COR-L47 (cell line): ENCODE data around the gene NUDT19.
"Not testable (repeated sequence)": the region's sequence is repeated elsewhere in the genome, so short reads cannot be mapped to it uniquely, and the experiment has no call there.

Source experiments
- DNase-seq: peaks from one replicate; lab custom pipeline; 2025; lab: John Stamatoyannopoulos, UW

The NUDT19 gene

DNA sequence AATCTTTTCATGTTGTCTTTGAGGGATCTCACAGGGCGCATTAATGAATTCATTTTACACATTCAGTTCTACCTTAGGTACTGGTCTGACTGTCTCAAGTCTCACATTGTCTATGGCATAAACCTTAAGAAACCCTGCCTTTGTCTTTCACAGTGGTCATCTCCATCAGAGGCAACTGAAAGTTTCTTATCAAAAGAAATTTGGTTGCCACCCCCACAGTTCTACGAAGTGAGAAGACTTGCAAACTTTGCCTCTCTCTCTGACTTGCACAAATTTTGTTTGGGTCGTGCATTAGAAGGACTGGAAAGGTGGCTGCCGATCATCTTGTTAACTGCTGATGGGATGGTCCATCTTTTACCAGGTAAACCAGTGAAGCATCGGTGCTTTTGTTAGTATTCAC, 17.4 kb downstream of the NUDT19 start:
- no peak for DNase-seq

DNA sequence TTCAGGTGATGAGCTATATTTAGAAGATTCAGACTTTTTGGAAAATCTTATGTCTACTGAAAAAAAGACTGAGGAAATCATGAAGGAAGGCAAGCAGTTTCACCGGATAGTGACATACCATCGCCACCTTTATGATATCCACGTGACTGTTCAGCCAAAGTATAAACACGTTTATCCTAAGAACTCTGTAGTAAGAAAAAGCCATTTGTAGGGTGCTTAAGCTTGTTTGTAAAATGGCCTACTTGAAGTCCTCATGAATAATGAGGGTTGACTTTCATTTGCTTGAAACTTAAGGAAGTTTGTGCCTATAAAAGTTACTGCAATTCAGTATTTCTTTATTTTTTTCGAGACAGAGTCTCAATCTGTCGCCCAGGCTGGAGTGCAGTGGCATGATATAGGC, 20.1 kb downstream of the NUDT19 start:
- DNase-seq, result no peak

DNA sequence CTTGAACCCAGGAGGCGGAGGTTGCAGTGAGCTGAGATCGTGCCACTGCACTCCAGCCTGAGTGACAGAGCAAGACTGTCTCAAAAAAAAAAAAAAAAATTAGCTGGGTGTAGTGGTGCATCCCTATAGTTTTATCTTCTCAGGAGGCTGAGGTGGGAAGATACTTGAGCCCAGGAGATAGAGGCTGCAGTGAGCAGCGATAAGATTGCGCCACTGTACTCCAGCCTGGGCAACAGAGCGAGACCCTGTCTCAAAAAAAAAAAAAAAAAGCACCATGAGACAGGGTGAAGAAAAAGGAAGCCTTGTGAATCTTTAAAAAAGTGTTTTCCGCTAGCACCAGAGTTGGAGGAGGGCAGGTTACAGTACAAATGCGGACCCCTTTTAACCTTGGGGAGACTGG, 24.6 kb downstream of the NUDT19 start:
- not testable (repeated sequence) for DNase-seq

DNA sequence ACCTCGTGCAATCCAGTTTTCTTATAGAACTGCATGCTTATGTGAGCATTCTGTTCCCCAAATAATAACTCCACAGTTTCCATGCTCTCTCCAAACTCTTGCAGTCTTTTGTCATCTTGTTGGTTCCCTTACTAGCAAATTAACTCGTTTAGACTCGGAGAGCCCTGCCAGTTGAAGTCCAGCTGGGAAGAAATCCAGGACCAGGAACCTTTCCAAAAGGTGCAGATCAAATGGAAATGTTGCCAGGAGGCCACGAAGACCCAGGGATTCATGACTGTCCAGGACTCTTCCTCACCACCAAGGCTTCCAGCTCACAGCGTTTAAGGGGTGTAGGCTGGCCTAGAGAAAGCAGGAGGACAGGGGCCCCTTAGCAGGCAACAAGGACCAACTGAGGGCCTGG, 25.9 kb downstream of the NUDT19 start:
- no peak for DNase-seq

DNA sequence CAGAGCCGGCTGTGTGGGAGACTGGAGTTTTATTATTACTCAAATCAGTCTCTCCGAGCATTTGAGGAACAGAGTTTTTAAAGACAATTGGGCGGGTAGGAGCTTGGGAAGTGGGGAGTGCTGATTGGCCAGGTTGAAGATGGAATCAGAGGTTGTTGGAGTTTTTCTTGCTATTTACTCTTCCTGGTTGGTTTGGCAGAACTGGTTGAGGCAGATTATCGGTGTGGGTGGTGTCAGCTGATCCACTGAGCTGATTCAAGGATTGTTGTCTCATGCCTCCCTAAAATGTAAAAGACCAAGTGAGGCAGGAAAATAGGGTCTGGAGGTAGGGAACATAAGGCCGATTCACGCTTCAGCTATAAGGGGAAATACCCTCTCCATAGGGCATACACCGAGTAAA, 26.7 kb downstream of the NUDT19 start:
- no peak for DNase-seq

DNA sequence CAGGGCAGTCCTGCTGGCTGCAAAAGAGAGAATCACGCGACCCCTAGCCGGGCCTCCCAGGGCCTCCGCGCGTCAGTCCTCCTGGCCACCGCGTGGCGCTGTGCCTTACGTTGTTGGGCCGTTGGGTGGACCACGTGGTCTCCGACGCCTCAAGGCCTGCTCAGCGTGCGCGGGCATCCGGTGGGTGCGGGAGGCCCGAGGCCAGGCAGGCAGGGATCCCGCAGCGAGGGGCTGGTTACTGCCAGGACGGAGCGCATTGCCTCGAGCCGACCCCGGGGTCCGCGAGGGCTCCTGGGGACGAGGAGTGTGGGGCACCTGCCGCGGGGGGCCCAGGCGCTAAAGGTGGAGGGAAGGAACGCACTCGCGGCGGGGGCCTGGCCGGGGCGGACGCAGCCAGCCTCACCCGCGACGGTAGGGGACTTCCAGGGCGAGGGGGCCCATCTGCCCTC, 28.0 kb downstream of the NUDT19 start, which contains the start of gene TDRD12:
TSS of gene TDRD12 (plus strand) at position 157 of the 449 bp plus-strand sequence. CDS start 306 bp downstream, outside the sequence.
- no peak for DNase-seq

DNA sequence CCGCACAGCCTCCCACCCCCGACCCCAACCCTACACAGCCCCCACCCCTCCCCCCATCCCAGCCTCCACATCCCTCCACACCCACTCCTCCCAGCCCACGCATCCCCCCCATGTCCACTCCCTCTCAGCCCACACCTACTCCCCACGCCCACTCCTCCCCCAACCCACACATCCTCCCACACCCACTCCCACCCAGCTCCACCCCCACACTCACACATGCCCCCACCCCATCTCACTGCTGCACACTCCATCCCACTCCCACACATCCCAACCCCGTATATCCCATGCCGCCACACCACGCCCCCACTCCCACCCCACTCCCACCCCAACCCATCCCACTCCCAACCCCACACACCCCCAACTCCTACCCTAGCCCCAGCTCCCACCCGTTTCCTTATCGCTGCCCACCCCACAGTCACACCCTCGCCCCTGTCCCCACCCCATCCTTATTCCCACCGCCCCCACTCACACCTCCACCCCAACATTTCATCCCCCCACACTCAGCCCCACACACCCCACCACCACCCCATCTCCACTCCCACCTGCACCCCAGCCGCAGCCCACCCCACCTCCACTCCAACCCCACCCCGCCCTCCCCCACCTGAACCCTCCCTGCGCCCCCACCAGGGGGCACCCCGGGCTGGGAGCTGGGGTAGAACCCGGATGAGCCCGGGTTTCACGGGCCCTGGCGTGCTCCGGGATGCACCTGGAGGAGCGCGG, 28.8 kb downstream of the NUDT19 start:
- no peak for DNase-seq

DNA sequence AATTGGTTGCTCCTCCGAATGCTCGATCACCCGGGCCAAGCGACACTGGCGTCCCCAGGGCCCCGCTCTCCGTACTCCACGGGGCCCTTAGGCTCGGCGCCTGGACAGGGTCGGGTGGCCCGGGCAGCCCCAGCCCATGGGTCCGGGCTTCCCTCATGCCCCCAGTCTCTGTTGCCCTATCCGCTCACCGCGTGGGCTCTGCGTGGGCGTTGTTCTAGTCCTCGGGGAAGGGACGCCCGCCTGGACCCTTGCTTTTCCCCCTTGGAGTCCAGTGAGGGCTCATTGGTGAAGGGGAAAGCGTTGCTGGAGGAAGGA, 29.3 kb downstream of the NUDT19 start:
- no peak for DNase-seq

DNA sequence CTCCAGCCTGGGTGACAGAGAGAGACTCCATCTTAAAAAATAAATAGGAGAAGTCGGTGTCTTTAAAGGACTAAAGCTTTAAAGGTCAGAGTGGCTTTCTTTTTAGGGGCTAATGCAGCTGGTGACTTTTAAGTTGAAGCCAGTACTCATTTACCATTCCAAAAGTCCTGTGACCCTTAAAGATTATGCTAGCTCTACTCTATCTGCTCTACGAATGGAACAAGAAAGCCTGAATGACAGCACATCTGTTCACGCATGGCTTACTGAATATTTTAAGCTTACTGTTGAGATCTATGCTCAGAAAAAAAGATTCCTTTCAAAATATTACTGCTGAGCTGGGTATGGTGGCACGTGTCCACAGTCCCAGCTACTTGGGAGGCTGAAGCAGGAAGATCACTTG, 44.3 kb downstream of the NUDT19 start:
- DNase-seq, result no peak

DNA sequence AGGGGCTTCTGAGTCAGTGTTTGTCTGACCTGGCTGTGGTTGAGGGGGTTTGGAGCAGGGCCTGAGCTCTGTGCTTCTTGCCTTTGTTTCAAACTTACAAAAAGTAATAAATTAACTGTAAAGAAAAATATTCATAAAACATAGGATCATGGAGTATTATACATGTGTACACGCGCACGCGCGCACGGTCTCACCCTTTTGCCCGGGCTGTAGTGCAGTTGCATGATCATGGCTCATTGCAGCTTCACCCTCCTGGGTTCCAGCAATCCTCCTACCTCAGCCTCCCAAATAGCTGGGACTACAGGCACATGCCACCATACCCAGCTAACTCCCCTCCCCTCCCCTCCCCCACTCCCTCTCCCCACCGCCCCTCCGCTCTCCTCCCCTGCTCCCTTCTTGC, 51.4 kb downstream of the NUDT19 start:
- no peak for DNase-seq

DNA sequence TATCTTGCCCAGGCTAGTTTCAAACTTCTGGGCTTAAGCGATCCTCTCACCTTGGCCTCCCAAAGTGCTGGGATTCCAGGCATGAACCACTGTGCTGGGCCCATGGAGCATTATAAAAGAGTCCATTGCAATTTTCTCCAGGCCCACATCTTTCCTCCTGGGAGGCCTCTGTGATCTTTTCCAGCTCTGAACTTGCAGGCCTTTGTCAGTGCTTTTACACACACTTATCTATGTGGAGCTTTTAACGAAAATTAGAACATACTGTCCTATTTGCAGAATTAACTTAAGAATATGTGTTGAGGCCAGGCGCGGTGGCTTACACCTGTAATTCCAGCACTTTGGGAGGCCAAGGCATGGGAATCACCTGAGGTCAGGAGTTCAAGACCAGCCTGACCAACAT, 51.8 kb downstream of the NUDT19 start:
- DNase-seq, result no peak

DNA sequence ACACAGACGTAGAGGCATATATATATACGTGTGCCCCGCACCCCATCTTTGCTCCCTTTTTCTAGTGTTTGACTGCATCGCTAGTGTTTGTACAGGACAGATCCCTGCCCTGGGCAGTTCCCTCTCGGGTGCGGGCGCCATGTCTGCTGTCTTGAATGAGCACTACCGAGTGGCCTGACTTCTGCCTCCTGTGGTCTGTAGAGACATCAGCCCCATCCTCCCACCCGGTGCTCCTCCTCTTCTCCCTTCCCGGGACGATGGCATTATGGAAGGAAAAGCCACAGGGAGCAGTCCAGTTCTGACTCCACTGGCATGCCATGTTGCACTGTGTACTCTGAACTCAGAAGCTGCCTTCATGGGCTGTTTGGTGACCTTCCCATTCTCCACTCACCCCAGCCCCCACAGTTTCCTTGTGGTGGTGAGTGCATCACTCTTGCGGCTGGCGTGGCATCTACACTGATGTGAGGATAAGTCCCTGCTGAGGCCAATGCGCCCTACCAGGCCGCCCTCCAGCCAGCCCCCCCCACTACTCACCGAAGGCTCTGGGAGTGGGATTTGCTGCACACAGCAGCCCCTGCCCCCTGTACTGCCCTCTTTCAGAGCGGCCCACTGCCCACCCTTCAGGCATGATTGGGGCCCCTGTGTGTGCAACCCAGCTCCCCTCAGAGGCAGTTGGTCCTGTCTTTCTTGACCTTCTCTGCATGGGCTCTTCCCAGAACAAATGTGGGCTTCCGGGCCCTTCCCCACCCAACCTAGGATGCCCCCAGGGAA, 53.1 kb downstream of the NUDT19 start:
- DNase-seq, result no peak

DNA sequence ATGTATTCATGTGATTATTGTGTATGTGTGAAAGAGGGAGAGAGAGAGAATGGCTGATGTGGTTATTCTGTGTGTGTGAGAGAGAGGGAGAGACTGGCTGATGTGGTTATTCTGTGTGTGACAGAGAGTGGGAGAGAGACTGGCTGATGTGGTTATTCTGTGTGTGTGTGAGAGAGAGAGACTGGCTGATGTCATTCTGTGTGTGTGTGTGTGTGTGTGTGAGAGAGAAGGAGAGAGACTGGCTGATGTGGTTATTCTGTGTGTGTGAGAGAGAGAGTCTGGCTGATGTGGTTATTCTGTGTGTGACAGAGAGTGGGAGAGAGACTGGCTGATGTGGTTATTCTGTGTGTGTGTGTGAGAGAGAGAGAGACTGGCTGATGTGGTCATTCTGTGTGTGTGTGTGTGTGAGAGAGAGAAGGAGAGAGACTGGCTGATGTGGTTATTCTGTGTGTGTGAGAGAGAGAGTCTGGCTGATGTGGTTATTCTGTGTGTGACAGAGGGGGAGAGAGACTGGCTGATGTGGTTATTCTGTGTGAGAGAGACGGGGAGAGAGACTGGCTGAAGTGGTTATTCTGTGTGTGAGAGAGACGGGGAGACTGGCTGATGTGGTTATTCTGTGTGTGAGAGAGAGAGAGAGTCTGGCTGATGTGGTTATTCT, 54.1 kb downstream of the NUDT19 start:
- not testable (repeated sequence) for DNase-seq

DNA sequence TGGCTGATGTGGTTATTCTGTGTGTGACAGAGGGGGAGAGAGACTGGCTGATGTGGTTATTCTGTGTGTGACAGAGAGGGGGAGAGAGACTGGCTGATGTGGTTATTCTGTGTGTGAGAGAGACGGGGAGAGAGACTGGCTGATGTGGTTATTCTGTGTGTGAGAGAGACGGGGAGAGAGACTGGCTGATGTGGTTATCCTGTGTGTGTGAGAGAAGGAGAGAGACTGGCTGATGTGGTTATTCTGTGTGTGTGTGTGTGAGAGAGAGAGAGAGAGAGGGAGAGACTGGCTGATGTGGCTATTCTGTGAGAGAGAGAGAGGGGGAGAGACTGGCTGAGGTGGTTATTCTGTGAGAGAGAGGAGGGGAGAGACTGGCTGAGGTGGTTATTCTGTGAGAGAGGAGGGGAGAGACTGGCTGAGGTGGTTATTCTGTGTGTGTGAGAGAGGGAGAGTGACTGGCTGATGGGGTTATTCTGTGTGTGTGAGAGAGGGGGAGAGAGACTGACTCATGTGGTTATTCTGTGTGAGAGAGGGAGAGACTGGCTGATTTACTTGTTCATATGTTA, 55.1 kb downstream of the NUDT19 start:
- DNase-seq, result not testable (repeated sequence)

DNA sequence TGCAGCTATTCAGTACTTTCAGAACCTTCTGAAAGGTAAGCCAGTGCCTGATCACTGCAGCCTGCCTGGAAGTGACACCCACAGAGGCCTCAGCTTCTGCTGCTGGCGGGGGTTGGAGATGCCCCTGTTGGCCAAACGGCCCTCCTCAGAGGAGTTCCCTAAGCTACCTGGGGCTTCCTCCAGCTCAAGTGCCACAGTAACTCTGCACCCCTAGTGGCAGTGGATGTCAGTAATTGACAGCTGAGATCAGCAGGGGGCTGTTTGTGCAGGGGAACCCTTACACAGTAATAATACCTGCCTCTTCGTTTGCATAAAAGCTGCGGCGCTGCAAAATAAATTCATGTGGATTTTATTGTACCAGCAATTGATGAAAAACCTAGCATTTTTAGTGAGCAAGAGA, 56.9 kb downstream of the NUDT19 start:
- DNase-seq, result peak; percentile 12

DNA sequence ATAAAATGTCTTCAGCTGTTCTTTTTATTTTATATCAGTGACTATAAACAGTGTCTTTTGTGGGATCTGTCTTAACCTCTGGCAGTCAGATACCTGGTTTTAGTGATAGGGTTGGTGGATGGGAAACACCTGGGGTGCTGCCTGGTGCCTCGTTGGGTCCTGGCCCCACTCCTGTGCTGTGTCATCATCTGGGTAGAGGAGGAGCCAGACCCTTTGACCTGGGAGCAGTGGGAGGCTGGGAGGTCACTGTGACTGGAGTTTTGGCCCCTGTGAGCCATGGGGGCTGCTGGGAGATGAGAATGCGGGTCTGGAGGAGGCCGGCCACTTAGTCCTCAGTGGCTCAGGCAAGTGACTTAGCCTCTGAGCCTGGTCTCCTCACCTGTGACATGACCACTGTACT, 57.3 kb downstream of the NUDT19 start:
- DNase-seq, result no peak

DNA sequence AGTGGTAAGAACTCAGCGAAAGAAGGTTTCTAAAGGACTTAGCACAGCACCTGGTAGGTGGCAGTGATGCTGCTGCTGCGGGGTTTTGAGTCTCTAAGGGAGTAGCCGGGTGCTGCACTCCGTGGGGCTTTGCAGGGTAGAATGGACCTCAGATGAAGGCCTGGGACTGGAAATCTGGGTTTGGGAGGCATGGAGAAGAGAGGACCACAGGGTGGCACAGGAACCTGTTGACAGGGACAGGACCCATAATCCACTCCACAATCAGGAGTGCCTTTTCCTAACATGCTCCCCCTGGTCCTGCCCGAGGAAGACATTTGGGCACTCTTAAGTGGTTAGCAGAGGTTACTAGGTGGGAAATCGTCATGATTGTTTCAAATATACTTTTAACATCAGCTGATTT, 57.7 kb downstream of the NUDT19 start:
- DNase-seq, result no peak

DNA sequence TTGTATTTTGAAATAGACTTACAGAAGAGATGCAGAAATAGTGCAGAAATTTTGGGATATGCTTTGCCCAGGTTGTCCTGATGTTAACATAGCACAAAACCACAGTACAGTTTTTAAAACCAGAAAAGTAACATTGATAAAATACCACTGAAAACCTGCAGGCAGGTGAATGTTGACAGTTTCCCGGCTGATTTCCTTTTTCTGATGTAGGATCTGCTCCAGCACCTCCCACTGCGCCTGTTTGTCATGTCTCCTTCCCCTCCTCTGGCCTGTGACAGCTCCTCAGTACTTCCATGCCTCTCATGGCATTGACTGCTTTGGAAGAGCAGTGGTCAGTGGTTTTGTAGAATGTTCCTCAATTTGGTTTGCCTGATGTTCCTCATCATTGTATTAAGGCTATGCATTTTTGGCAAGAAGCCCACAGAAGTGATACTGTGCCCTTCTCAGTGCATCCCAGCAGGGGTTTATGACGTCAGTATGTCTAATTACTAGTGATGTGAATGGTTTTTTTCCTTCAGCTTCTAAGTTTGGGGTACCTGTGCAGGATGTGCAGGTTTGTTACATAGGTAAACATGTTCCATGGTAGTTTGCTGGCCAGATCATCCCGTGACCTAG, 58.9 kb downstream of the NUDT19 start:
- no peak for DNase-seq

DNA sequence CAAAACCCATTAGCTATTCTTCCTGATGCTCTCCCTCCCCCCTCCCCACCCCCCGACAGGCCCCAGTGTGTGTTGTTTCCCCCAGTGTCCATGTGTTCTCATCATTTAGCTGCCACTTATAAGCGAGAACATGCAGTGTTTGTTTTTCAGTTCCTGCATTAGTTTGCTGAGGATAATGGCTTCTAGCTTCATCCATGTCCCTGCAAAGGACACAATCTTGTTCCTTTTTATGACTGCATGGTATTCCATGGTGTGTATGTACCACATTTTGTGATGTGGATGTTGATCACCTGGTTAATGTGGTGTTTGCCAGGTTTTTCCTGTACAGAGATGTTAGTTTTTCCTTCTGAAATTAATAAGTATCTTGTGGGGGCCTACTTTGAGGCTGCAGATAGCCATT, 59.4 kb downstream of the NUDT19 start:
- no peak for DNase-seq

DNA sequence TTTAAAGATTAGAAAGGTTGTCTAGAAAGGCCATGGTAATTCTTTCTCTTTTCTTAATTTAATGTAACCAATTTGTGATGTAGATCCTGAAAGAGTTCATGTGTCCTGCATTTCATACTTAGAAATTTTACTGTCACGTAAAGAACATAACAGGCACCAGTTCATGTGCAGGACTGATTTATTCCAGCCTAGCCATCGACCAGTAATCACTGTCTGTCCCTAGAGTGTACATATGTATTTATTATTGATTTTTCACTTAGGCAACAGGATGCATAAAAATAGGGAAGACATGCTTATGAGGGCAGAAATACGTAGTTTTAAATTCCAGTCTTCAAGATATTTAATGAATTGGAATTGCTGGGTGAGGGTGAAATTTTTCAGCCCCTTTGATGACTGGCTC, 65.6 kb downstream of the NUDT19 start:
- no peak for DNase-seq
